Stimulated activated CD8-positive, alpha-beta memory T cell treated with anti-CD3 and anti-CD28 coated beads, Interleukin-7, amount 100 ng/mL, for 1 hour (primary cell): Measurements from ENCODE around the gene EHMT1.

ENCODE experiments used
- DNase-seq, 2 donors: peaks; one replicate each; pipeline ENCODE4 v3.0.0-alpha.2; 2020; ENCODE audit warnings: low read depth in 2 of 2

Gene EHMT1

GRCh38 chr9:137825324-137825989 is 206.7 kb downstream of the EHMT1 start:
- no peak for DNase-seq

GRCh38 chr9:137827908-137828526 is 209.2 kb downstream of the EHMT1 start:
- DNase-seq = no peak

DNA sequence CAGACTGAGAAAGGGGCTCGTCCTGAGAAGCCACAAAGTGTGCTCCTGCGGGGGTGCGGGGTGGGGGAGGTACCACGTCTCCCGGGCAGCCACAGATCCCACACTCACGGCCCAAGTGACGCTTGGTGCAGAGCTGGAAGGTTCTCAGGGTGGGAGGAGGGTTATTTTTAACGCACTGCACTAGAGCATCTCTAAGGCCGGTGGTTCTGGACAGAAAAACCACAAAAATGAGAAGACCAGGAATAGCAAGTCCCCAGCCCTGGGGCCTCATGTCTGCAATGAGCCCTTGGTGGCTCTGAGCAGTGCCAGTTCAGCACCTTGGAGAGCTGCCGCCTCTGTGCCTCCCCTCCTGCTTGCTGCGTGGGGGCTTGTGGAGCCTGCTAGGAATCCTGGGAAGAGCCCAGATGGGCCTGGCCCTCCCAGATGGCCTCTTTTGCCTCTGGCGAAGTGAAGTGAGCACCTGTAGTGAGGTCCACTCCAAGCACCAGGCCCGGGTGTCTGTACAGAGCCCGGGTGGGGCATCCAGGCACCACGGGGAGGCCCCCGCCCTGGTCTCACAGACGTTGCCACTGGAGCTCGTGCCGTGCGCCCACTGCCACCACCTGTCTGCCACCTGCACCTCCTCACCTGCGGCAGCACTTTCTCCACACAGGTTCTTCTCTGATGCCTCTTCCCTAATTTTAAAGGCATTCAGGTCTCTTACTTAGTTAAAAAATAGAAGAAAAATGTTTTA is 209.9 kb downstream of the EHMT1 start:
- DNase-seq = no peak

- no peak for DNase-seq
These were observed 210.6 kb downstream of the EHMT1 start for GRCh38 chr9:137829260-137829996.

GRCh38 chr9:137832191-137832700 is 213.4 kb downstream of the EHMT1 start:
- no peak for DNase-seq

DNA sequence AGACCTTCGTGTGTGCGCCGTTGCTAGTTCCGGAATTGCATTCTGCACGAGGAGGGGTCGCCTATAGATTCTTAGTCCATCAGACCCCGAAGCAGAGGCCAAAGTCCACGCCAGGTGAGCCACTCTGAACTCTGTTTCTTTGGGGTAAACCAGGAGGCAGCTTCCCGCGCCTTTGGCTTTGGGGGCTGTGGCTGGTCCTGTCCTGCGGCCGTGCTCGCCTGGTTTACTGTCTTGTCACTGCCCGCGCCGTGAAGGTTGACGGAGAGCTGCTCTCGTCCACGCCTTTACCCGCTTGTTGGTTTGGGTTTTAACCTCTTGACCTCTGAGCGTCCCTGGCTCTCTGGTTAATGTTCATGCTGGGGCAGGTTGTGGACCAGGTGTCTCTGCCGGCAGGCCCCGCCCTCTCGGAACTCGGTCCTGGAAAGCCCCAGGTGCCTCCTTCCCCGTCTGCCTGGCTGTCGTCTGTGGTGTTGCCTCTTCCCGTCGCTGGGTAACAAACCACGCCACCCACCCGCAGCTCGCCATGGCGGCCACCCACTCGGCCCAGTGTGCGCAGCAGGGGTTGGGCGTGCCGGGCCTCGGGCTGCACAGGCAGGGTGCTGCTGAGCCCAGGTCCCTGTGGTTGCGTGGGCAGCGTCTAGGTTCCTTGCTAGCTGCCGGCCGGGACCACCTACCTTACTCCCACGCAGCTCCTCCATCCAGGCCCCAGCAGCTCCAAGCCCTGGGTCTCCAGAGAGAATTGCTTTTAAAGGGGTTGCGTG is 214.2 kb downstream of the EHMT1 start:
- DNase-seq = no peak

DNA sequence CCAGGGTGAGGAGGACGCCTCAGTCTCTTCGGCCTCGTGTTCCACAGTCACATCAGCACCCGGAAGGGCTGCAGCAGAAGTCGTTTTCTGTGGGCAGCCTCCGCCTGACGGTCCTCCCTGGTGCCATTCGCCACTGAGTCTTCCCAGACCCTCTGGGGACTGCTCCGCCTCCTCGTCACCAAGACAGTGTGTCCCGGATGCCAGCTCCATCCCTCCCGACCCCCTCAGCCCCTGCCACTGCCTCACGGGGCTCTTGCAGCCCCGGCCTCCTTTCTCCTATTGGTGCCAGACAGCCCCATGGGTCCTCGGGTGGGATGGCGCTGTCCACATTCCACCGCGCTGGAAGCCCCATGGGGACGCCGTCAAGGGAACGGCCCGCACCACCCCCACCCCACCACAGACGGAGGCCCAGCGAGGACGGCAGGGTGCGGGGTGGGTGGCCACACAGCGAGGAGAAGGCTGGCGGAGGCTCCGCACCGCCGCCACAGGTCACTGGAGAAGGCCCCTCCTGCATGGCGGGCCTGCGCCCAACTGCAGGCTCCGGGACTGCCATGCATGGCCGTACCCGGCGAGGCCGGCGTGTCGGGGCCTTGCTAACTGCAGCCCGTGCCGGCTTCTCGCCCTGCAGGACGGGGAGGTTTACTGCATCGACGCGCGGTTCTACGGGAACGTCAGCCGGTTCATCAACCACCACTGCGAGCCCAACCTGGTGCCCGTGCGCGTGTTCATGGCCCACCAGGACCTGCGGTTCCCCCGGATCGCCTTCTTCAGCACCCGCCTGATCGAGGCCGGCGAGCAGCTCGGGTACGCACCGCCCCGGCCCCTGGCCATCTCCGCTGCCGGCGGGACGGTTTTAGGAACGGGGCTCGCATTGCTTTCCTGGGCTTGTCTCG is 215.2 kb downstream of the EHMT1 start:
- no peak for DNase-seq

DNA sequence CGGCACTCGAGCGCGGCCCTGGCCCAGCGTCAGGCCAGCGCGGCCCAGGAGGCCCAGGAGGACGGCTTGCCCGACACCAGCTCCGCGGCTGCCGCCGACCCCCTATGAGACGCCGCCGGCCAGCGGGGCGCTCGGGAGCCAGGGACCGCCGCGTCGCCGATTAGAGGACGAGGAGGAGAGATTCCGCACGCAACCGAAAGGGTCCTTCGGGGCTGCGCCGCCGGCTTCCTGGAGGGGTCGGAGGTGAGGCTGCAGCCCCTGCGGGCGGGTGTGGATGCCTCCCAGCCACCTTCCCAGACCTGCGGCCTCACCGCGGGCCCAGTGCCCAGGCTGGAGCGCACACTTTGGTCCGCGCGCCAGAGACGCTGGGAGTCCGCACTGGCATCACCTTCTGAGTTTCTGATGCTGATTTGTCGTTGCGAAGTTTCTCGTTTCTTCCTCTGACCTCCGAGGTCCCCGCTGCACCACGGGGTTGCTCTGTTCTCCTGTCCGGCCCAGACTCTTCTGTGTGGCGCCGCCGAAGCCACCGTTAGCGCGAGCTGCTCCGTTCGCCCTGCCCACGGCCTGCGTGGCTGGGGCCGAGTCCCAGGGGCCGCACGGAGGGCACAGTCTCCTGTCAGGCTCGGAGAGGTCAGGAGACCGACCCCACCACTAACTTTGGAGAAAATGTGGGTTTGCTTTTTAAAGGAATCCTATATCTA is 216.2 kb downstream of the EHMT1 start:
- DNase-seq = no peak

- no peak for DNase-seq
These were observed 217.5 kb downstream of the EHMT1 start for GRCh38 chr9:137836151-137836830.

GRCh38 chr9:137836831-137837241 is 218.0 kb downstream of the EHMT1 start:
- DNase-seq = no peak

DNA sequence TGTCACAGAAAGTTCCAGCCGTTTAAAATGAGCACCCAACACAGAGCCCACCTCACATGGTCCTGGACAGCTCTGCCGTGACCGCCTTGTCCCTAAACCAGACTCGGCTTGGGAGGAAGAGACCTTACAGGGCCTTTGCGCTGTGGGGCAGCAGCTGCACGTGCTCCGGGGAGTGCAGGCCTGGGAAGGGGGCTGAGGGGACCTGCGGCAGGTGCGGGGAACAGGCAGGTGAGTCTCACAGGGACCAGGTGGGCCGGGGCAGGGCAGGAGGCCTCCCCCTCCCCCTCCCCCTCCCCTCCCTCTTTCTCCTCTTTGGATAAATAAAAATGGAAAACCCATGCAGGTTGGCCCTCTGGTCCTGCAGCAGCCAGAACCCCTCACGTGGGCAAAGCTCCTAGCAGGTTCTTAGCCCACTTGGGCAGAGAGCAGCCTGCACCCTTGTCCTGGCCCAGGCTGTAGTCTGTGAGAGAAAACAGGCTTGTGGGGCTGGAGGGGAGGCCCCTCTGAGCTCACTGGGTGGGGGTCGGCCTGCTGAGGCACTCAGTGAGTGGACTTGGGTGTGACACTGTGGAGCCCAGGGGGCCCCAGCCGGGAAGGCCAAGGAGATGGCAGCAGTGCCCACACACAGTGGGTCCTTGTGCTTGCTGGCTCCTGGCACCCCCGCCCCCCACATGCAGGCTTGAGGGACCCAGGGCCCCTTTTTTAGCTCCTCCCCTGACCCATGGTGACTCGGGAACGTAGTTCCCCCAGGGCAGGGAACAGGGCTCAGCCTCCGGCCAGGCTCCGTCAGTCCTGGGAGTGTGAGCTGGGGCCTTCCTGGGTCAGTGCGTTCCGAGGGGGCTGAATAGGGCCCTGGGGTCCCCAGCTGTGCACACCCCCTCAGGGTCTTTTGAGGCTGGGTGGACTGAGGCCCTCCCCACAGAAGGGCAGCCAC is 218.8 kb downstream of the EHMT1 start:
- no peak for DNase-seq

DNA sequence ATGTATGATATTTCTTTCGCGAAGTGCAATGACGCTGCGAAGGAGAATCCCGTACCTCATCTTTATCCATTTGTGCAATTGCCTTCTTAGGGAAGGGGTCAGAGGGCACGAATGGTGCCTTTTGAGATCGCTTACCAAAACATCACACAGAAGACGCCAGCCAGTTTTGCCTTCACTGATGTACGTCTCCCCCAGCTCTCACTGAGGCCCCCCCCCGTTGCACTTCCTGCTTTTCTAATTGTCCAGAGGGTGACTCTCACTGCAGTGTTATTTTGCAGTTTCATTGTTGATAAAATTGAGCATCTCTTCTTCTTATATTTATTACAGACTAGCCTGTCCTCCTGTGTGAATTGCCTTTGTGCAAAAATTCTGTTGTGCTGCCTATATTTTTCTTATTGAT is 219.8 kb downstream of the EHMT1 start:
- DNase-seq = no peak

DNA sequence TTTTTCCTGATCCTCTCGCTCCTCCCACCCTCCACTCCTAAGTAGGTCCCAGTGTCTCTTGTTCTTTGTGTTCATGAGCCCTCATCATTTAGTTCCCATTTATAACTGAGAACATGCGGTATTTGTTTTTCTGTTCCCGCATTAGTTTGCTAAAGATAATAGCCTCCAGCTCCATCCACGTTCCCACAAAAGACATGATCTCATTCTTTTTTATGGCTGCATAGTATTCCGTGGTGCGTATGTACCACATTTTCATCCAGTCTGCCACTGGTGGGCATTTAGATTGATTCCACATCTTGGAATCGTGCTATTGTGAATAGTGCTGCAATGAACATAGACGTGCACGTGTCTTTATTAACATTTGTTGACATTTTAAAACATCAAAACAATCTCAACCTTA is 224.6 kb downstream of the EHMT1 start:
- no peak for DNase-seq

- no peak for DNase-seq
These were observed 232.9 kb downstream of the EHMT1 start for GRCh38 chr9:137851516-137852267.

GRCh38 chr9:137853392-137853995 is 234.7 kb downstream of the EHMT1 start:
- no peak for DNase-seq

DNA sequence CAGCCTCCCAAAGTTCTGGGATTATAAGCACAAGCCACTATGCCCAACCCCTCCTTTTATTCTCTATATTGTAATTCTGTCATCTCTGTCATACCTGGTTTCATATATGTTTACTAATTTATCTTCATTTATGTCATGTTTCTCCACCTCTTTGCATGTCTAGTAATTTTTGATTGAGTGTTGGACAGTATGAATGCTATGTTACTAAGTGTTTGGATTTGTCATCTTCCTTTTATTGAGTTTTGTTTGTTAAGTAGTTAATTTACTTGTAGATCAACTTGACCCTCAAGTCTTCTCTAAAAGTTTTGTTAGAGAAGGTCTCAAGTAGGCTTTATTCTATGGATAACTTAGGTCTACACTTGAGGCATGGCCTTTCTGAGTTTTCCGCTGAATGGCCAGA is 241.6 kb downstream of the EHMT1 start:
- no peak for DNase-seq

GRCh38 chr9:137865581-137866145 is 246.9 kb downstream of the EHMT1 start:
- no peak for DNase-seq
